Ramos (cell line): ENCODE results near the gene EPHA8.

ENCODE experiments used
- in situ Hi-C: fragments of 300-500 bp; cut with MboI; formaldehyde crosslinking; loops from one replicate; pipeline ENCODE4 v1.14.3; 2022; ENCODE audit warnings: low sequenced_read_pairs; ENCODE audit not compliant: unreplicated experiment

The EPHA8 gene

GRCh38 chr1:22563671-22564602, 648 bp downstream of the EPHA8 start:
- in situ Hi-C loops: no loop called here

- in situ Hi-C loops: no loop called here
These were observed 2.9 kb downstream of the EPHA8 start for GRCh38 chr1:22566161-22566560.

- in situ Hi-C loops: no loop called here
These were observed 3.9 kb downstream of the EPHA8 start for GRCh38 chr1:22567197-22567596.

GRCh38 chr1:22567994-22568393, 4.7 kb downstream of the EPHA8 start:
- in situ Hi-C loops: no loop called here

- in situ Hi-C loops: no loop called here
These were observed 6.0 kb downstream of the EPHA8 start for GRCh38 chr1:22569269-22569668.

DNA sequence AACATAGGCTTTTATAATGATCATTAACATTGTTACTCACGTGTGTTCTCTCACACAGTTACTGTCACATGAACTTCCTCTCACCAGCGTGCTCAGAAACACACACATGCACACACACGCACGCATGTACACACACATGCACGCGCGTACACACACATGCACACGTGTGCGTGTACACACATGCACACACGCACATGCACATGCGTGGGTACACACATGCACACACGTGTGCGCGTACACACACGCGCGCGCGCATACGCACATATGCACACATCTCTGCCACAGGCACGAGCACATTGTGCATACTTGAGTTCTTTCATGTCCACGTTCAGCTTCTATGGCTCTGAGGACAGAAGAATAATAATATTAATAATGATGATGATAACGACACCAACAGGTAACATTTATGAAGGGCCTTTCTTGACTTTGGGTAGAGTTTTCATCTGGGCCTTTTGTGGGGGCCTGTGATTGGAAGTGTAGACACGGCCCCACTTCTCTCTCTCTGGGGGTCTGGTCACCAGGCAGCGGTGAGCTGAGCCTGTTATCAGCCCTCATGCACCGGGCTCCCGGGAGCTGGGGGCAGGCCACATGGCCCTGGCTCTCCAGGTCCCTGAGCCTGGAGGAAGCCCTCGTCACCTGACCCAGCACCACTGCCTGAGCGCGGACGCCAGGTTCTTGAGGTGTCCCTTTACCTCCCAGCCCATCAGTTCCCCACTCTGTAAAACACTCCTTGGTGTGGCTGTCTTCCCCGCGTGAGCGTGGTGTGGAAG, 7.0 kb downstream of the EPHA8 start:
- in situ Hi-C loops: no loop called here

DNA sequence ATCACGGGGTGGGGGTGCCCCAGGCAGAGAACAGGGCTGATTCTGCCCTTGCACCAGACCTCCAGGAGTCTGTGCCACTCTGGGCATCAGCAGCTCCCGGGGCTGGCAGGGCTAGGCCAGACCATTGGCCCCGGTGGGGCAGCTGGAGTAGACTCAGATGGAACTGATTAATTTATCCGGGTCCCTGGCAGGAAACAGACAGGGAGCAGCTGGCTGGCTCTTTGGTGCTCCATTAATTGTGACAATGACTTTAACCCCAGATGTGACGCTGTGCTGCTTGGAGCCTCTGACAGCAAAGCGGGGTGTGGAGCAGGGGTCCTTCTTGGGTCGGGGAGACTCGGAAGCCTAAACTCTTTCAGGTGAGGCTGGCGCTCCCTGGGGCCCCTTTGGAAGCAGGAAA, 9.5 kb downstream of the EPHA8 start:
- in situ Hi-C loops: no loop called here

DNA sequence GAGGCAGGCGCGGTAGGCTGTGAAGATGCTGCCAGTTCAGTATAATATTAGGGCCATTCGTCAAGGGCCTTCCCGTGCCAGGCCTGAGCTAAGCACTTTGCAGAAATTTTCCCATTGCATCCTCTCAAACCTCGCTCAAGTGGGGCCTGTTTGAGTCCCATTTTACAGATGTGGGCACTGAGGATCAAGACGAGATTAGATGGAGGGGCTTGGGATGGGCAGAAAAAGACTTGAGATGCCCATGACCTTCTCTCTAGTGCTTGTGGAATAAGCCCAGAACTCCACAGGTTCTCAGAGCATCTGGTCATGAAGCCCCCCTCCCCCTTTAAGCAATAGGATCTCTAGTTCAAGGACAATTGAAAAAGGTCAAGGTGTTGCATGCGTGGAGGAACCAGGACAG, 9.9 kb downstream of the EPHA8 start:
- in situ Hi-C loops: no loop called here

- in situ Hi-C loops: no loop called here
These were observed 12.4 kb downstream of the EPHA8 start for GRCh38 chr1:22575532-22576149.

DNA sequence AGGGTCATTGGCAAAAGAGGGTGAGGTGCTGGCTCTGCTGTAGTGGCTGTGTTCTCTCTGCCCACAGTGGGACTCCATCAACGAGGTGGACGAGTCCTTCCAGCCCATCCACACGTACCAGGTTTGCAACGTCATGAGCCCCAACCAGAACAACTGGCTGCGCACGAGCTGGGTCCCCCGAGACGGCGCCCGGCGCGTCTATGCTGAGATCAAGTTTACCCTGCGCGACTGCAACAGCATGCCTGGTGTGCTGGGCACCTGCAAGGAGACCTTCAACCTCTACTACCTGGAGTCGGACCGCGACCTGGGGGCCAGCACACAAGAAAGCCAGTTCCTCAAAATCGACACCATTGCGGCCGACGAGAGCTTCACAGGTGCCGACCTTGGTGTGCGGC, 12.9 kb downstream of the EPHA8 start:
- in situ Hi-C loops: no loop called here

GRCh38 chr1:22576617-22577016, 13.3 kb downstream of the EPHA8 start:
- in situ Hi-C loops: no loop called here

DNA sequence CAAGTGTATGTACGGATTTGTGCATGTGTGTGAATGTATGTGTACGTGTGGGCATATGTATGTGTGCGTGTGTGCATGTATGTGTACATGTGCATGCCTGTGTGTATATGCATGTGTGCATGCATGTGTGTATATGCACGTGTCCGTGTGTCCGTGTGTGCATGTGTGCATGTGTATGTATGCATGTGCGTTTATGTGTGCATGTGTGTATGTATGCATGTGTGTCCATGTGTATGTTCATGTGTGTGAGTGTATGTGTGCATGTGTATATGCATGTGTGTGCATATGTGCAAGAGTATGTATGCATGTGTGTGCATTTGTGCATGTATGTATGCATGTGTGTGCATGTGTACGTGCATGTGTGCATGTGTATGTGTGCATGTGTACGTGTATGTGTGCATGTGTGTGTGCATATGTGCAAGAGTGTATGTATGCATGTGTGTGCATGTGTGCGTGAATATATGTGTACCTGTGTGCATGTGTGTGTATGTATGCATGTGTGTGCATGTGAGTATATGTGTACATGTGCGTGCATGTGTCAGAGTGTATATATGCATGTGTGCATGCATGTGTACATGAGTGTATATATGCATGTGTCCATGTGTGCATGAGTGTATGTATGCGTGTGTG, 15.6 kb downstream of the EPHA8 start:
- in situ Hi-C loops: no loop called here

GRCh38 chr1:22579541-22580155, 16.4 kb downstream of the EPHA8 start:
- in situ Hi-C loops: no loop called here

- in situ Hi-C loops: no loop called here
These were observed 19.7 kb downstream of the EPHA8 start for GRCh38 chr1:22582661-22583635.

DNA sequence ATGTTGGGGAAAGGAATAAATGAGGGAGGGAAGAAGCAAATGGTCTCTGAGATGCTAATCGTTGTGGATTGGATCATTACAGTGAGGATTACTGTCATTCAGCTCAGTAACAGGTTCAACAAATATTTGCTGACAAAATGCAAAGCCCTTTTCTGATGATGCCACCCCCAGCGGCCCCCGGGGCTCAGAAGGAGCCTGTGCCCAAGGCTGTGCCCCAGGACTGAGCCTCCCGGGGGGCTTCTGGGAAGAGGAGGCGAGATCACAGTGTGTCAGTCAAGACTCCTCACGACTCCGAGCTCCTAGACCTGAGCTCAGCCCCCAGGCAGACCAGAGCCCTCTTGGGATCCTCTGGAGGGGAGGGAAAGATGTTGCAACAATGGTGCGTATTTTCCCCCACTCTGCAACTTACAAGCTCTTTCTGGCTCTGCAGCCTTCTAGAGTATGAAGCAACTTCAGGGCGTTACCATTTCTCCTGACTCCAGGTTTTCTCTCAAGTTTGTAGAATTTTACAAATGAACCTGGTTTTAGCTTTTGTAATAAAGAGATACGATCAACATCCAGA, 20.8 kb downstream of the EPHA8 start:
- in situ Hi-C loops: no loop called here

GRCh38 chr1:22584970-22585369, 21.7 kb downstream of the EPHA8 start:
- in situ Hi-C loops: no loop called here

DNA sequence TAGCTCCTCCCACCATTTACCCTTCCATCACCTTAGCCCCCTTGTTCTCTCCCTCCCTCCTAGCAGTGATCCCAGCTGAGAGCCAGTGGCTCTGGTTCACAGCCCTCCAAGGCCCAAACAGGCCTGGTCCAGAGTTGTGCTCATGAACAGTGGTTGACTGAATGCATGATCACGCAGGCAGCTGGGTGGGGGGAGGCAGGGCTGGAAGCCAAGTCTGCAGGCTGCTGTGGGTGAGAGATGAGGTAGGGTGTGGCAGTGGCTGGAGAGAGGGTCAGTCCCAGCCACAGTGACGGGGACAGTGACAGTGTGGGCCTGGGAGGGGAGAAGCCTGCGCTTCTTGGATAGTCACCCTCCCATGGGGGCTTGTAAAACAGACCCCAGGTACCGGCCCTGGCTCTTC, 22.2 kb downstream of the EPHA8 start:
- in situ Hi-C loops: no loop called here

DNA sequence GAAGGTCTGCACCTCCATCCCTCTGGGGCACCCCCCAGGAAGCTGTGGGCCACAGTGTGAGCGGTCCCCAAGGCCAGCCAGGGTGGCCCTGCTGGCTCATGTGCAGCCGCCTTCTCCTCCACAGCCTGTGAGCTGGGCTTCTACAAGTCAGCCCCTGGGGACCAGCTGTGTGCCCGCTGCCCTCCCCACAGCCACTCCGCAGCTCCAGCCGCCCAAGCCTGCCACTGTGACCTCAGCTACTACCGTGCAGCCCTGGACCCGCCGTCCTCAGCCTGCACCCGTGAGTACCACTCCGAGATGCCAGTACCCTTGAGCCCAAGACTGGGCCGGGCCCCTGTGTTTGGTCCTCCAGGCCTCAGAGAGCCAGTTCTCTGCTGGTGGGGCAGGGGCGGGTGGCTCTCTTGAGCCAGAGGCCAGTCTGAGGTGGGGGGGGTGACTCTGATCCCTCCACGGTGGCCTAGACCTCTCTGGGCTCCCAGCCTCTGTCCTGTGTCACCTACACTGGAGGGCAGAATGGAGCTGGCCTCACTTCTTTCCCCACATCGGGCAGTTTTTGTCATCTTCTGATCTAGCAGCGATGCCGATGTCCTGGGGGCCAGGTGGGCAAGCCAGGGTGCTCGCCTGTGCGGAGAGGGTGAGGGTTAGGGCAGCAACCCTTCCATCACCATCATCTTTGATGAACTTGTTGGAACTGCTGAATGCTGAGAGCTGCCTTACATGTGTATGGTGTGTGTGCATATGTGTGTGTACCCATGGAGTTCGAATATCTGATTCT, 23.3 kb downstream of the EPHA8 start:
- in situ Hi-C loops: no loop called here
